ENCODE results near the gene MAN2C1.

- TF ChIP-seq CTCF (conservative IDR thresholded peaks at IDR 0.05; ENCODE audit: low read depth, low read length): 0 out of 2 replicates have a peak, but pooled peaks have one; percentile 11
- TF ChIP-seq EZH2 (IDR thresholded peaks at IDR 0.05; ENCODE audit: borderline replicate concordance, low read depth, low read length, poor library complexity, severe bottlenecking): no peak
These were observed 41.4 kb downstream of the MAN2C1 start for GRCh38 chr15:75327005-75327404.
